ENCODE measurements around the gene SLC23A1.

DNA sequence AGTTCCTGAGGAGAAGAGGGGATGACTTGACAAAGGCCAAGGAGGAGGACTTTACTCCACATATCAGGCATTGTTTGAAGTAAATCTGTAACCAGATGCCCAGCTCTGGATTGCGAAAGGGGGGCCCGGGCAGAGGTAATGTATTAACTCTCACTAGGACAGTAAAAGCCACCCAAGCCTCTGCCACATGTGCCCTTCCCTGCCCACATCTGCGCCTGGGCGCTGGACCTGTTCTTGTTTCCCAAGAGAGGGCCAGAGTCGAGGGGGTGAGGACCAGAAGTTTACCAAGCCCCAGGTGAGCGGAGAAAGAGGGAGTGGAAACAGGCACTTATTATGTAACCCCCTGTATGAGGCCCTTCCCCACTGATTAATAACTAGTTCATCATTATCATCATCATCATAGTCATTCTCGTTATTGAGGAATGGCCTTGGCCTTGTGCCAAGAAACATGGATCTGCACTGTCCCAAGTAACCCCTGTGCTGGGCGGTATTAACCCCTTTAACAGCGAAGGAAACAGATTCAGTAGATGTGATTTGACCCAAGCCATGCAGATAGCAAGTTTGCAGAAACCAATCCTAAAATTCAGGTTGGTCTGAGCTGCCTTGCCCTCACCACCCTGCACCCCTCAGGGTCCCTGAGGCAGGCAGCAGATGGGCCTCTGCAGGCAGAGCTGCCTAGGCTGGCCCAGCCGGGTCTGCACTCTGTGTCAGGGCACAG is at the start of gene SLC23A1:
- TF ChIP-seq, protein P1, sequence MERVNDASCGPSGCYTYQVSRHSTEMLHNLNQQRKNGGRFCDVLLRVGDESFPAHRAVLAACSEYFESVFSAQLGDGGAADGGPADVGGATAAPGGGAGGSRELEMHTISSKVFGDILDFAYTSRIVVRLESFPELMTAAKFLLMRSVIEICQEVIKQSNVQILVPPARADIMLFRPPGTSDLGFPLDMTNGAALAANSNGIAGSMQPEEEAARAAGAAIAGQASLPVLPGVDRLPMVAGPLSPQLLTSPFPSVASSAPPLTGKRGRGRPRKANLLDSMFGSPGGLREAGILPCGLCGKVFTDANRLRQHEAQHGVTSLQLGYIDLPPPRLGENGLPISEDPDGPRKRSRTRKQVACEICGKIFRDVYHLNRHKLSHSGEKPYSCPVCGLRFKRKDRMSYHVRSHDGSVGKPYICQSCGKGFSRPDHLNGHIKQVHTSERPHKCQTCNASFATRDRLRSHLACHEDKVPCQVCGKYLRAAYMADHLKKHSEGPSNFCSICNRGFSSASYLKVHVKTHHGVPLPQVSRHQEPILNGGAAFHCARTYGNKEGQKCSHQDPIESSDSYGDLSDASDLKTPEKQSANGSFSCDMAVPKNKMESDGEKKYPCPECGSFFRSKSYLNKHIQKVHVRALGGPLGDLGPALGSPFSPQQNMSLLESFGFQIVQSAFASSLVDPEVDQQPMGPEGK (CRISPR knock-in tag; IDR thresholded peaks at IDR 0.05; ENCODE audit: borderline replicate concordance): no peak
- TF ChIP-seq ZFP3 (CRISPR knock-in tag; IDR thresholded peaks at IDR 0.05) (no peak), BACH2 (CRISPR knock-in tag; IDR thresholded peaks at IDR 0.05; ENCODE audit: borderline replicate concordance) (no peak)
- TF ChIP-seq, protein P2, sequence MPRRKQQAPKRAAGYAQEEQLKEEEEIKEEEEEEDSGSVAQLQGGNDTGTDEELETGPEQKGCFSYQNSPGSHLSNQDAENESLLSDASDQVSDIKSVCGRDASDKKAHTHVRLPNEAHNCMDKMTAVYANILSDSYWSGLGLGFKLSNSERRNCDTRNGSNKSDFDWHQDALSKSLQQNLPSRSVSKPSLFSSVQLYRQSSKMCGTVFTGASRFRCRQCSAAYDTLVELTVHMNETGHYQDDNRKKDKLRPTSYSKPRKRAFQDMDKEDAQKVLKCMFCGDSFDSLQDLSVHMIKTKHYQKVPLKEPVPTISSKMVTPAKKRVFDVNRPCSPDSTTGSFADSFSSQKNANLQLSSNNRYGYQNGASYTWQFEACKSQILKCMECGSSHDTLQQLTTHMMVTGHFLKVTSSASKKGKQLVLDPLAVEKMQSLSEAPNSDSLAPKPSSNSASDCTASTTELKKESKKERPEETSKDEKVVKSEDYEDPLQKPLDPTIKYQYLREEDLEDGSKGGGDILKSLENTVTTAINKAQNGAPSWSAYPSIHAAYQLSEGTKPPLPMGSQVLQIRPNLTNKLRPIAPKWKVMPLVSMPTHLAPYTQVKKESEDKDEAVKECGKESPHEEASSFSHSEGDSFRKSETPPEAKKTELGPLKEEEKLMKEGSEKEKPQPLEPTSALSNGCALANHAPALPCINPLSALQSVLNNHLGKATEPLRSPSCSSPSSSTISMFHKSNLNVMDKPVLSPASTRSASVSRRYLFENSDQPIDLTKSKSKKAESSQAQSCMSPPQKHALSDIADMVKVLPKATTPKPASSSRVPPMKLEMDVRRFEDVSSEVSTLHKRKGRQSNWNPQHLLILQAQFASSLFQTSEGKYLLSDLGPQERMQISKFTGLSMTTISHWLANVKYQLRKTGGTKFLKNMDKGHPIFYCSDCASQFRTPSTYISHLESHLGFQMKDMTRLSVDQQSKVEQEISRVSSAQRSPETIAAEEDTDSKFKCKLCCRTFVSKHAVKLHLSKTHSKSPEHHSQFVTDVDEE (CRISPR knock-in tag; IDR thresholded peaks at IDR 0.05): no peak
